IMR-90 (cell line): ENCODE measurements around the gene IL17B.

Experiments used
- BHLHE40 ChIP-seq: fragments of 150-350 bp; IDR thresholded peaks from 2 replicates; pipeline ENCODE4 v1.6.1; 2016; ENCODE audit warnings: mild to moderate bottlenecking, low read depth, low read length
- CEBPB ChIP-seq: IDR thresholded peaks from 2 replicates; pipeline ENCODE4 v1.6.1; 2012; ENCODE audit warnings: low read depth, low read length, improper control_type of control experiment
- CHD1 ChIP-seq: IDR thresholded peaks from 2 replicates; pipeline ENCODE4 v1.6.1; 2012; ENCODE audit warnings: low read depth, low read length, improper control_type of control experiment
- CTCF ChIP-seq: conservative IDR thresholded peaks from 2 replicates; pipeline ENCODE4 v1.5.1; 2012; ENCODE audit warnings: mild to moderate bottlenecking, low read depth, low read length, improper control_type of control experiment
- FOS ChIP-seq: fragments of 150-350 bp; IDR thresholded peaks from 2 replicates; pipeline ENCODE4 v1.6.1; 2016; ENCODE audit warnings: low read depth, low read length
- MAFK ChIP-seq: IDR thresholded peaks from 2 replicates; pipeline ENCODE4 v1.6.1; 2012; ENCODE audit warnings: low read depth, low read length, improper control_type of control experiment
- MXI1 ChIP-seq: IDR thresholded peaks from 2 replicates; pipeline ENCODE4 v1.6.1; 2012; ENCODE audit warnings: low read depth, mild to moderate bottlenecking, low read length, moderate library complexity, borderline replicate concordance
- POLR2A ChIP-seq: IDR thresholded peaks from 2 replicates; pipeline ENCODE4 v1.6.1; 2012; ENCODE audit warnings: mild to moderate bottlenecking, low read depth, low read length
- RAD21 ChIP-seq: IDR thresholded peaks from 2 replicates; pipeline ENCODE4 v1.6.1; 2012; ENCODE audit warnings: low read length, improper control_type of control experiment
- RCOR1 ChIP-seq: IDR thresholded peaks from 2 replicates; pipeline ENCODE4 v1.6.1; 2012; ENCODE audit warnings: mild to moderate bottlenecking, low read length, improper control_type of control experiment; ENCODE audit not compliant: insufficient replicate concordance
- SMC3 ChIP-seq: fragments of 150-350 bp; IDR thresholded peaks from 2 replicates; pipeline ENCODE4 v1.6.1; 2016; ENCODE audit warnings: low read depth, mild to moderate bottlenecking, antibody characterized with exemption, low read length, moderate library complexity
- TF ChIP-seq, protein P1 (sequence below): fragments of 150-350 bp; IDR thresholded peaks from 2 replicates; pipeline ENCODE4 v1.6.1; 2016; ENCODE audit warnings: low read depth, mild to moderate bottlenecking, low read length, moderate library complexity, borderline replicate concordance
- TF ChIP-seq, protein P2 (sequence below): fragments of 150-350 bp; IDR thresholded peaks from 2 replicates; pipeline ENCODE4 v1.6.1; 2017; ENCODE audit warnings: mild to moderate bottlenecking, antibody characterized with exemption, low read length, low read depth

GRCh38 chr5:149424371-149425315 is 45.6 kb upstream of the IL17B start:
- no peak for TF ChIP-seq SMC3
- TF ChIP-seq CTCF = no peak
- no peak for TF ChIP-seq CHD1
- TF ChIP-seq FOS = no peak
- TF ChIP-seq CEBPB = no peak
- TF ChIP-seq, protein P1, sequence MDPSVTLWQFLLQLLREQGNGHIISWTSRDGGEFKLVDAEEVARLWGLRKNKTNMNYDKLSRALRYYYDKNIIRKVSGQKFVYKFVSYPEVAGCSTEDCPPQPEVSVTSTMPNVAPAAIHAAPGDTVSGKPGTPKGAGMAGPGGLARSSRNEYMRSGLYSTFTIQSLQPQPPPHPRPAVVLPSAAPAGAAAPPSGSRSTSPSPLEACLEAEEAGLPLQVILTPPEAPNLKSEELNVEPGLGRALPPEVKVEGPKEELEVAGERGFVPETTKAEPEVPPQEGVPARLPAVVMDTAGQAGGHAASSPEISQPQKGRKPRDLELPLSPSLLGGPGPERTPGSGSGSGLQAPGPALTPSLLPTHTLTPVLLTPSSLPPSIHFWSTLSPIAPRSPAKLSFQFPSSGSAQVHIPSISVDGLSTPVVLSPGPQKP = no peak
- no peak for TF ChIP-seq POLR2A
- TF ChIP-seq RCOR1 = no peak
- TF ChIP-seq, protein P2, sequence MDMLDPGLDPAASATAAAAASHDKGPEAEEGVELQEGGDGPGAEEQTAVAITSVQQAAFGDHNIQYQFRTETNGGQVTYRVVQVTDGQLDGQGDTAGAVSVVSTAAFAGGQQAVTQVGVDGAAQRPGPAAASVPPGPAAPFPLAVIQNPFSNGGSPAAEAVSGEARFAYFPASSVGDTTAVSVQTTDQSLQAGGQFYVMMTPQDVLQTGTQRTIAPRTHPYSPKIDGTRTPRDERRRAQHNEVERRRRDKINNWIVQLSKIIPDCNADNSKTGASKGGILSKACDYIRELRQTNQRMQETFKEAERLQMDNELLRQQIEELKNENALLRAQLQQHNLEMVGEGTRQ = no peak
- TF ChIP-seq MAFK = no peak
- no peak for TF ChIP-seq BHLHE40
- no peak for TF ChIP-seq RAD21
- TF ChIP-seq MXI1 = no peak
